ENCODE measurements around the gene TMEM181. TPM values are rescaled to one million over a fixed set of nuclear protein-coding genes. Genes with fewer than 3 reads are reported as not detected.
"Not testable (repeated sequence)": the region's sequence is repeated elsewhere in the genome, so short reads cannot be mapped to it uniquely, and the experiment has no call there.

The TMEM181 gene
- total RNA-seq, 2 donors from 2014 or later: 21.2 to 21.8 TPM

GRCh38 chr6:158674342-158675131 is 114.6 kb downstream of the TMEM181 start:
- no peaks in the 10 kb centered on the region for H3K4me1 ChIP-seq (ENCODE audit: control insufficient read depth, insufficient read depth, low read length)
- H3K27ac ChIP-seq (ENCODE audit: low read depth, low read length): no peak overlapping the region
- no peaks in the 10 kb centered on the region for H3K36me3 Mint-ChIP-seq (ENCODE audit: low read depth)

GRCh38 chr6:158677094-158677493 is 117.2 kb downstream of the TMEM181 start:
- not testable (repeated sequence) for H3K9me3 Mint-ChIP-seq

More at GRCh38 chr6:158674342-158675131, 114.6 kb downstream of the TMEM181 start:
- no peak overlapping the region for H3K9ac ChIP-seq (ENCODE audit: extremely low read depth, low read length, poor library complexity, severe bottlenecking)
- H3K4me1 Mint-ChIP-seq: peaks cover 5% of the 10 kb centered on the region
- no peak overlapping the region for H3K4me3 ChIP-seq (ENCODE audit: low read length)
- TF ChIP-seq CTCF (conservative IDR thresholded peaks at IDR 0.05): no peak
- DNase-seq: no peak
- H3K27me3 Mint-ChIP-seq (ENCODE audit: insufficient read depth): no peaks in the 10 kb centered on the region
- no peaks in the 10 kb centered on the region for H3K27me3 ChIP-seq (ENCODE audit: control insufficient read depth, insufficient read depth, low read length, poor library complexity, severe bottlenecking)
- H3K9me3 ChIP-seq (ENCODE audit: control insufficient read depth, low read length): no peaks in the 10 kb centered on the region
- H3K9me3 Mint-ChIP-seq: peaks cover 1% of the 10 kb centered on the region
- WGBS, 2 experiments (ENCODE audit: insufficient coverage in 1 of 2, insufficient read length in 1 of 2): 94 to 97% methylated on average over 12 to 14 of the region's 14 CpGs
- no peaks in the 10 kb centered on the region for H3K36me3 ChIP-seq (ENCODE audit: control insufficient read depth, insufficient read depth, low read length)
- H3K4me3 Mint-ChIP-seq: no peak overlapping the region
- H3K27ac Mint-ChIP-seq: no peak overlapping the region

GRCh38 chr6:158677906-158678578 is 118.2 kb downstream of the TMEM181 start:
- no peaks in the 10 kb centered on the region for H3K4me1 ChIP-seq (ENCODE audit: control insufficient read depth, insufficient read depth, low read length)
- H3K9me3 Mint-ChIP-seq: peaks cover 1% of the 10 kb centered on the region
- H3K4me1 Mint-ChIP-seq: peaks cover 5% of the 10 kb centered on the region
- H3K27me3 ChIP-seq (ENCODE audit: control insufficient read depth, insufficient read depth, low read length, poor library complexity, severe bottlenecking): no peaks in the 10 kb centered on the region
- H3K36me3 Mint-ChIP-seq (ENCODE audit: low read depth): no peaks in the 10 kb centered on the region
- no peak overlapping the region for H3K27ac Mint-ChIP-seq
- no peak for DNase-seq
- H3K9ac ChIP-seq (ENCODE audit: extremely low read depth, low read length, poor library complexity, severe bottlenecking): no peak overlapping the region
- no peak overlapping the region for H3K4me3 Mint-ChIP-seq
- no peaks in the 10 kb centered on the region for H3K27me3 Mint-ChIP-seq (ENCODE audit: insufficient read depth)
- H3K9me3 ChIP-seq (ENCODE audit: control insufficient read depth, low read length): no peaks in the 10 kb centered on the region
- no peak overlapping the region for H3K27ac ChIP-seq (ENCODE audit: low read depth, low read length)
- no peaks in the 10 kb centered on the region for H3K36me3 ChIP-seq (ENCODE audit: control insufficient read depth, insufficient read depth, low read length)
- 62 to 88% methylated on average over 3 to 11 of the region's 11 CpGs for WGBS, 2 experiments (ENCODE audit: insufficient coverage in 1 of 2, insufficient read length in 1 of 2)
- TF ChIP-seq CTCF (conservative IDR thresholded peaks at IDR 0.05): no peak
- H3K4me3 ChIP-seq (ENCODE audit: low read length): no peak overlapping the region

More at GRCh38 chr6:158677094-158677493, 117.2 kb downstream of the TMEM181 start:
- not testable (repeated sequence) for H3K36me3 ChIP-seq (ENCODE audit: control insufficient read depth, insufficient read depth, low read length); DNase-seq; H3K9me3 ChIP-seq (ENCODE audit: control insufficient read depth, low read length); H3K36me3 Mint-ChIP-seq (ENCODE audit: low read depth); H3K27ac ChIP-seq (ENCODE audit: low read depth, low read length); H3K4me1 ChIP-seq (ENCODE audit: control insufficient read depth, insufficient read depth, low read length); H3K27me3 Mint-ChIP-seq (ENCODE audit: insufficient read depth); H3K4me3 Mint-ChIP-seq; H3K9ac ChIP-seq (ENCODE audit: extremely low read depth, low read length, poor library complexity, severe bottlenecking); H3K4me1 Mint-ChIP-seq; H3K27ac Mint-ChIP-seq; H3K4me3 ChIP-seq (ENCODE audit: low read length); H3K27me3 ChIP-seq (ENCODE audit: control insufficient read depth, insufficient read depth, low read length, poor library complexity, severe bottlenecking)
- WGBS, 2 experiments (ENCODE audit: insufficient coverage in 1 of 2, insufficient read length in 1 of 2): 96 to 100% methylated on average over 1 to 3 of the region's 3 CpGs

Measured in endodermal cell (in vitro differentiated cells).